Peyer's patch (tissue), 4 donors: Measurements from ENCODE around the gene COX14. TPM values are rescaled to one million over a fixed set of nuclear protein-coding genes. Genes with fewer than 3 reads are reported as not detected.

Experiments used
- DNase-seq, 3 donors: peaks; one replicate each; pipeline ENCODE4 v3.0.0-alpha.2; 2017 to 2019
- H3K27ac ChIP-seq, 4 donors: fragments of 200-600 bp; sonication (generic); one replicate each; pipeline ENCODE4 v1.5.1; 2016 to 2019
- H3K27me3 ChIP-seq, 2 donors: fragments of 200-600 bp; sonication (generic); one replicate each; pipeline ENCODE4 v1.5.1; 2019
- H3K36me3 ChIP-seq, 3 donors: fragments of 200-600 bp; sonication (generic); one replicate each; pipeline ENCODE4 v1.5.1; 2016 to 2019
- H3K4me1 ChIP-seq, 4 donors: fragments of 200-600 bp; sonication (generic); one replicate each; pipeline ENCODE4 v1.5.1; 2016 to 2019
- H3K4me3 ChIP-seq, 4 donors: fragments of 200-600 bp; sonication (generic); 1 replicate in 3 of 4; 2 replicates in 1 of 4; pipeline ENCODE4 v1.5.1; 2016 to 2019; ENCODE audit warnings: mild to moderate bottlenecking in 1 of 4
- H3K9me3 ChIP-seq, 4 donors: fragments of 200-600 bp; sonication (generic); one replicate each; pipeline ENCODE4 v1.5.1; 2016 to 2019; ENCODE audit warnings: mild to moderate bottlenecking in 1 of 4
- POLR2A ChIP-seq, 2 donors: fragments of 450-650 bp; IDR thresholded peaks; one replicate each; pipeline ENCODE4 v1.5.1; 2017; ENCODE audit warnings: antibody characterized with exemption in 2 of 2, mild to moderate bottlenecking in 2 of 2, moderate library complexity in 2 of 2
- total RNA-seq, 4 donors: library from RNA; depleted of rRNA; stranded (reverse); fragments of >200 nt; gene quantifications; one replicate each; pipeline ENCODE4 v1.1.0, GENCODE V29; 2016
- TF ChIP-seq, protein P1 (sequence below), 6 experiments: fragments of 450-650 bp in 4 of 6; fragments of 200-600 bp in 2 of 6; sonication (generic) in 1 of 6; IDR thresholded peaks; one replicate each; pipeline ENCODE4 v1.5.1; 2017 to 2019; ENCODE audit warnings: antibody characterized with exemption in 6 of 6, mild to moderate bottlenecking in 3 of 6, moderate library complexity in 1 of 6

Gene COX14
- total RNA-seq, 4 donors from 2014 or later: 75.3 to 115 (median 86.4) TPM

DNA sequence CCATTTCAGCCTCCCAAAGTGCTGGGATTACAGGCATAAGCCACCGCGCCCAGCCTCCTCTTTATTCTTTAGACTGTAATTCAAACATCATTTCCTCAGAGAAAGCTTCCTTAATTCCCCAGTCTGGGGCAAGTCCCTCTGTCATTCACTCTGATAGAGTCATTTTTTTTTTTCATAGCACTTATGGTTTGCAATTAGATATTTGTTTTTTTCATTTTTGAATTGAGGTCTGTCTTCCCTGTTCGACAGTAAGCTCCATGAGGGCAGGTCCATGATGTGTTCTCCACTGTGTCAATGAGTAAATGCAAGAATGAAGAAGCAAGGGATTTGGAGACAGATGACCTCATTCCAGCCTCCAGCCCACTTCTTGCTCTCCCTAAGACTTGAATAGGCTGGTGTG lies 42.5 kb upstream of the COX14 start:
- Histone ChIP-seq H3K27me3 (no peaks in the 10 kb centered on the region), H3K4me1 (peaks cover 0 to 10% (median 0%) of the 10 kb centered on the region in 4 donors), H3K27ac (no peak overlapping the region), H3K4me3 (no peak overlapping the region), H3K9me3 (no peaks in the 10 kb centered on the region), H3K36me3 (no peaks in the 10 kb centered on the region)
- TF ChIP-seq POLR2A (IDR thresholded peaks at IDR 0.05): no peak
- TF ChIP-seq, protein P1, sequence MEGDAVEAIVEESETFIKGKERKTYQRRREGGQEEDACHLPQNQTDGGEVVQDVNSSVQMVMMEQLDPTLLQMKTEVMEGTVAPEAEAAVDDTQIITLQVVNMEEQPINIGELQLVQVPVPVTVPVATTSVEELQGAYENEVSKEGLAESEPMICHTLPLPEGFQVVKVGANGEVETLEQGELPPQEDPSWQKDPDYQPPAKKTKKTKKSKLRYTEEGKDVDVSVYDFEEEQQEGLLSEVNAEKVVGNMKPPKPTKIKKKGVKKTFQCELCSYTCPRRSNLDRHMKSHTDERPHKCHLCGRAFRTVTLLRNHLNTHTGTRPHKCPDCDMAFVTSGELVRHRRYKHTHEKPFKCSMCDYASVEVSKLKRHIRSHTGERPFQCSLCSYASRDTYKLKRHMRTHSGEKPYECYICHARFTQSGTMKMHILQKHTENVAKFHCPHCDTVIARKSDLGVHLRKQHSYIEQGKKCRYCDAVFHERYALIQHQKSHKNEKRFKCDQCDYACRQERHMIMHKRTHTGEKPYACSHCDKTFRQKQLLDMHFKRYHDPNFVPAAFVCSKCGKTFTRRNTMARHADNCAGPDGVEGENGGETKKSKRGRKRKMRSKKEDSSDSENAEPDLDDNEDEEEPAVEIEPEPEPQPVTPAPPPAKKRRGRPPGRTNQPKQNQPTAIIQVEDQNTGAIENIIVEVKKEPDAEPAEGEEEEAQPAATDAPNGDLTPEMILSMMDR (IDR thresholded peaks at IDR 0.05): no peak
- DNase-seq: no peak

DNA sequence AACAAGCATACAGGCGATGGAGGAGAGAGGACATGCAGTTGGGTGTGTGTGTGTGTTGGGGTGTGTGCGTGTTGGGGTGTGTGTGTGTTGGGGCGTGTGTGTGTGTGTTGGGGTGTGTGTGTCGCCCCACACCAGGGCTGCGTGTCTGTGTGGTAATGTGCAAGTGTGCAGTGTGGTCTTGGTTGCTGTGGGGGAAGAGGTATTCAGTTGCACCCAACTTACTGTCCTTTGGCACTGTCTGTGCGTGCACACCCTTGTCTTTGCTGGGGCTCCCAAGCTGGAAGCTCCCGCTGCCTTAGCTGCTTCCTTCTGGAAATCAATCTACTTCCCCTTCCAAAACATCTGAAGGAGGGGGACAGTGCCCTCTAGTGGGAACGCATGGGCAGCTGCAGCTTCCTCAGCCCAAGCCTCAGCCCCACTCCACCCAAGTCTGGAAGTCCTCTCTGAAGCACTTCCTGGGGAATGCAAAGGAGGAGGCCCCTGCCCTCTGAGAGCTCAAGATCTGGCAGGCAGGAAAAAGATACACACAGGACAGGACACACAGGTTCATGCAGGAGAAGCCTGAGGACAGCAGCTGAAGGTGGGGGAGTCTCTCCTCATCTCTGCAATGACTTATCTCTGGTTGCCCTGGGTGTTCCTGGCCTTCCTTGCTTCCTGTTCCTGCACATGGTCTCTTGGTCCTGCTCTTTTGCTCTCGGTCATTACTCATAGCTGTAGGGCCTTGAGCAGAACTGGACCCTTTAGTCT lies 41.5 kb upstream of the COX14 start:
- Histone ChIP-seq H3K4me3 (no peak overlapping the region), H3K27me3 (no peaks in the 10 kb centered on the region)
- TF ChIP-seq, protein P1 (IDR thresholded peaks at IDR 0.05): peak; percentile 76 to 97 (median 89)
- no peak for TF ChIP-seq POLR2A (IDR thresholded peaks at IDR 0.05)

DNA sequence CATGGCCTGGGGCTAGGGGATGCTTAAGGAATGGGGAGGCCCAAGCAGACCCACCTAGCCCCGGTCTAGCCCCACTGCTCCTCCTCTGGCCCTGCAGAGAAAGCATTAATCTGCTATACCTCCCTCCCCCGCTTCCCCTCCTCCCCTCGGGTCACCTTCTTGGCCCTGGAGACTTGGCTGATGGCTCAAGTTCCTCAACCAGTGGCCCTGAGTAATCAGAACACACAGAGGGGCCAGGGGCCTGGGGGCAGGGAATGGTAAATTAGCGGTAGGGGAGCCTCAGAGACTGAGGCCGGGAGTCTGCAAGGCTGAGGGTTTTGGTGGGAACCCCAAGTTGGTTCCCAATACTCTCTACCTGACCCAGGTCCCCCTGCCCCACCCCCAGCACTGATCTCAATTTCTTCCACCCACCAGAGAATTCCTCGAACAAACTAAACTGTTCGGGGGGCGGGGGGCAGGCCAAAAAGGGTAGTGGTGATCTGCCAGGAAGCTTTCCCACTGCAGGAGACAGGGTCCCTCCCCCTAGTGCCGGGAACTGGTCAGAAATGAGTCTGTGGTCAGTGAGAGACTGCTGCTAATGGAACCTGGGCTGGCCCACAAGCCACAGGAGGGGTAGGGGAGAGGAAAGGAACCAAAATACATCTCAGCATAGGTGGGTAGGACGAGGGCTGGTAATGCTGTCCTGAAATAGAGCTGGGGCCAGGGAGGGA lies 39.7 kb upstream of the COX14 start:
- Histone ChIP-seq H3K4me3 (no peak overlapping the region), H3K4me1 (peaks cover 0 to 18% (median 0%) of the 10 kb centered on the region in 4 donors), H3K27me3 (no peaks in the 10 kb centered on the region), H3K9me3 (no peaks in the 10 kb centered on the region), H3K36me3 (no peaks in the 10 kb centered on the region), H3K27ac (no peak overlapping the region)
- DNase-seq: no peak
- TF ChIP-seq, protein P1 (IDR thresholded peaks at IDR 0.05): no peak
- no peak for TF ChIP-seq POLR2A (IDR thresholded peaks at IDR 0.05)

More for the DNA sequence above, 41.5 kb upstream of the COX14 start:
- Histone ChIP-seq H3K4me1 (peaks cover 0 to 13% (median 0%) of the 10 kb centered on the region in 4 donors), H3K36me3 (no peaks in the 10 kb centered on the region), H3K27ac (no peak overlapping the region), H3K9me3 (no peaks in the 10 kb centered on the region)
- peak; percentile 55 to 87 (median 76) for DNase-seq

DNA sequence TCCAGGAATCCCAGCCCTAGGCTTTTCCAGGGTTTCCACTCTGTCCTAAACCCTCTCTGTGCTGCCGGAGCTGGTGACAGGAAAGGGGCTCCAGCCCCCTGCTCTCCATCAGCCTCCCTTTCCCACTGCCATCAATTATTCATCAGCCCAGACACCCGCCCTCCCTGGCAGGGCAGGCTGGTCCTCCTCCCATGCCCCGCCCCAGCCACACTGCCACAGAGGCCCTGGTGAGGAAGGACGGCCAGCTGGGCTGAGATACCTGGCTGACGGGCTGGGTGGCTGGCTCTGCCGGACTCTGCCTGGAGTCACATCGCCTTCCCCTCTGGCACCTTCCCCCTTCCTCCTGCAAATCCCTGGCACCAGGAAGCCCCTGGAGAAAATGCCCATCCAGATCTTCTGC lies 38.8 kb upstream of the COX14 start:
- TF ChIP-seq, protein P1 (IDR thresholded peaks at IDR 0.05): no peak
- TF ChIP-seq POLR2A (IDR thresholded peaks at IDR 0.05): no peak
- no peak overlapping the region for H3K4me3 ChIP-seq
- peaks cover 0 to 18% (median 0%) of the 10 kb centered on the region in 4 donors for H3K4me1 ChIP-seq
- H3K27ac ChIP-seq: no peak overlapping the region
- no peaks in the 10 kb centered on the region for H3K27me3 ChIP-seq
- DNase-seq: no peak
- H3K36me3 ChIP-seq: no peaks in the 10 kb centered on the region
- no peaks in the 10 kb centered on the region for H3K9me3 ChIP-seq

DNA sequence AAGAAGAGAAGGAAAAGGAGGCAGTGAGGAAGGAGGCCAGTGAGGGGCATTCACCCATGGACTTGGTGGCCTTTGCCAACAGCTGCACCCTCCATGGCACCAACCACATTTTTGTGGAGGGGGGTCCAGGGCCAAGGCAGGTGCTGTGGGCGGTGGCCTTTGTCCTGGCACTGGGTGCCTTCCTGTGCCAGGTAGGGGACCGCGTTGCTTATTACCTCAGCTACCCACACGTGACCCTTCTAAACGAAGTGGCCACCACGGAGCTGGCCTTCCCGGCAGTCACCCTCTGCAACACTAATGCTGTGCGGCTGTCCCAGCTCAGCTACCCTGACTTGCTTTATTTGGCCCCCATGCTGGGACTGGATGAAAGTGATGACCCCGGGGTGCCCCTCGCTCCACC lies 38.3 kb upstream of the COX14 start:
- TF ChIP-seq POLR2A (IDR thresholded peaks at IDR 0.05): no peak
- TF ChIP-seq, protein P1 (IDR thresholded peaks at IDR 0.05): no peak
- no peak for DNase-seq
- Histone ChIP-seq H3K4me1 (peaks cover 0 to 18% (median 0%) of the 10 kb centered on the region in 4 donors), H3K27ac (no peak overlapping the region), H3K27me3 (no peaks in the 10 kb centered on the region), H3K9me3 (no peaks in the 10 kb centered on the region), H3K4me3 (no peak overlapping the region), H3K36me3 (no peaks in the 10 kb centered on the region)
